HT-29 (cell line): ENCODE results near the gene CTSF. TPM values are rescaled to one million over a fixed set of nuclear protein-coding genes. Genes with fewer than 3 reads are reported as not detected.

Experiments used
- DNase-seq: peaks from one replicate; pipeline ENCODE4 v3.0.0-alpha.2; 2015; ENCODE audit warnings: low spot score
- small RNA-seq: library from RNA; depleted of rRNA; stranded (forward); fragments of <200 nt; gene quantifications from one replicate; pipeline ENCODE3, GENCODE V24; 2014
- total RNA-seq: library from RNA; depleted of rRNA; stranded (reverse); fragments of >200 nt; shearing (Covaris generic); gene quantifications from 2 replicates; pipeline ENCODE4 v1.2.3, GENCODE V29; 2014; rRNA removed

CTSF gene
- total RNA-seq, 1 experiment from 2014 or later = not detected

DNA sequence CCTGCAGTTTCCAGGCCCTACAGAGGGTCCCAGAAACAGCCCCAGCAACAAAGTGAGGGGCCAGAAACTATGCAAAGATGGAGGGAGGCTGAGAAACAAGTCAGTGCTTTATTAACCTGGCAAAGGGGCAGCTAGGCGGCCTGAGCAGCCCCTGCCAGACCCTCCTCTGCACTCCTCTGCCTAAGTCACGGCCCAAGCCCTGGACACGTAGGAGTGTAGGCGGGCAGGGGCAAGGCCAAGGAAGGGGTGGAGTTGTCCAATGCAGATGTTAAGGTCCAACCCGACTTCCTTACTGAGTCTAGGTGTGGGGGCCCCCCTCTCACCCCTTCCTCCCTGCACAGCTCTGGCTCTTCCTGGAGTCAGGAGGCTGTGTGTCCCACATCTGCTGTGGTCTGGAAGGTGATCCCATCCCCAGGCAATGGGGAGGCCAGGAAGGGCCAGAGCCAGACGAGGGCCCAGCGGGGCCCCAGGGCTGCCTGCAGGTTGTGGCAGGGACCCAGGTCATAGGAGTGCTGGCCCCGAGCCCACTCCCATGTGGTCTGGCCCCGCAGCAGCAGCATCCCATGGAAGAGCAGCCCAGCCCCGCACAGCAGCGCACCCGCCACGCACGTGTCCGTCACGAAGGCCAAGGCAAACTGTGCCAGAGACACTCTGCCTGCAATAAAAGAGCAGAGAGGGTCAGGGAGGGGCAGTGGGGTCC, 29.1 kb downstream of the CTSF start:
- no peak for DNase-seq

DNA sequence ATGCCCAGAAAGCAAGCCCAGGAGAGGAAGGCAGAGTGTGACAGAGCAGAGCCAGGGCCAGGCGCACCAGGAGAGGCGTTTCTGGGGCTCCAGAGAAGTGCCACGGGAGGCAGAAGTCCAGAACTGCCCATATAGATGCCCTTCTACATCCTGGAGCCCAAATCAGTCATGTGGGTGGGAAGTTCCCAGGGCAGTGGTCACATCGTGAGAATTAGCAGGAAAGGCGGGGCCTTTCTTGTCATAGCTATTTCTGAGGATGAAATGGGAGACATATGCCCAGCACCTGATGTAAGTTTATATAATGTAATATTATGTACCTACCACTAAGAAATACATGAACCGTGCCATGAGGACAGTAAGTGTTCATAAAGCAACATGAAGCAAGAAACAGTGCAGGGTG, 35.6 kb downstream of the CTSF start:
- DNase-seq = no peak

DNA sequence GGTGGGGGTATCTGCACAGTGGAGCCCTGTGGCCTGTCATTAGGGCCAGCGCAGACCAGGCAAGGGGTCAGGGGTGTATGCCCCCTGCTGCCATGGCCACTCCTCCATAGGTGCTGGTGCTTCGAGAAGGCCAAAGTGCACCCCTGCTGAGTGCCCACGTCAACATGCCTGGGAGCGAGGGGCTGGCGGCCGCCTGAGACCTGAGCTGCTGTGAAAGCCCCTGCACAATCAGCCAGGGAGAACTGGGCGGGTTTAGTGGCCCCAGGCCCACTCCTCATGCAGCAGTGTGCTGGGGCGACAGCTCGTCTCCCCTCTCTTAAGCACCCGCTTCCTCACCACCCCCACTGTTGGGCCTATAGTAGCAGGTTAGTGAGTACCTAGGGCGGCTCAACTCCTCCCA, 36.6 kb downstream of the CTSF start:
- DNase-seq = no peak

DNA sequence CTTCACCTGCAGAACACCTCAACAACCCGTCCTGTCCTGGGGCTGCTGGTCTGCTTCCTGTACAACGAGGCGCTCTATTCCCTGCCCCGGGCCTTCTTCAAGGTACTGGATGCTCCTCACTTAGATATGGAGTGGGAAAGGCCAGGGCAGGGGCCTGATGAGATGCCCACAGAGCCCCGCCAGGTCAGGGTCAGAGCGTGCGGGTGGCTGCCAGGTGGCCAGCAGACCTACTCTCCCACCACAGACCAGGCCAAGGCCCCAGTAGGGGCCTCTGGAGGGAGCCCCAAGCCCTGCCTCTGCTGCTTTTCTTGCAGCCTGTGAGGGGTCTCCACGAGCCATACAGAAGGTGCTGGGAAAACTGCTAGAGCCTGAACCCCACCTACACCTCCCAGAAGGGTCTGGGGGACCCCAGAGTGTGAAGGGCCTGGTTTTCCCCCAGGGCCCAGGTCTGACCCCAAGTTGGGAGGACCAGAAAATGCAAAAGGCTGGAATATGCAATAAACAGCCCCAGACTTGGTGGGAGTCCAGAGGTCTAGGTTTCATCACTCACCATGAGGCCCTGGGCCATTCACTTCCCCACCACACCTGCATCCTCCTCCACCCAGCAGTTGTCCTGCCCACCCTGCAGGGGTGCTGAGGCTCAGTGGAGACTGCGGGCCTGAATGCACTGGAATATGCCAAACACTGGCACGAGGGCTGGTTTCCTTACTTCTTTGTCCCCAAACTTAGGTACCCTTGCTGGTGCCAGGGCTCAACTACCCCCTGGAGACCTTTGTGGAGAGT, 37.3 kb downstream of the CTSF start:
- no peak for DNase-seq

DNA sequence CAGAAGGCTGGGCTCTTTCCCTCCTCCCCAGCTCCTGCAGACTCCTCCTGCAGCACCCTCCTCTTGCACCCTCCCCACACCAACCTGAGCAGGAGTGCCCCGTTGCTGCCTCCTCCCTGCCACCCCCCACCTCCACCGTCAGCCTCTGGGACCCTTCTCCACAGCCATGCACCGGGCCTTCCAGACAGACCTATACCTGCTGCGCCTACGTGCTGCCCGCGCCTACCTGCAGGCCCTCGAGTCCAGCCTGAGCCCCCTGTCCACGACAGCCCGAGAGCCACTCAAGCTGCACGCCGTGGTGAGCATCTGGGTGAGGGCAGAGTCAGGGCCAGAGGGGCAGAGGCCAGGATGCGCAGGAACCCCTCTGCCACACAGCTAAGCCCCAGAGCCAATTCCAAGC, 38.8 kb downstream of the CTSF start:
- DNase-seq = no peak

- DNase-seq = no peak
Measured at GRCh38 chr11:66529069-66529468, 39.3 kb downstream of the CTSF start.

- no peak for DNase-seq
Measured at GRCh38 chr11:66524304-66525040, 43.9 kb downstream of the CTSF start.

- no peak for DNase-seq
Measured at GRCh38 chr11:66523611-66524010, 44.8 kb downstream of the CTSF start.

Small RNA genes within 50 kb of the gene (small RNA-seq; reads per million reads assigned to genes)
- gene RNU4-39P = not detected

Other genes with a start within 250 kb of the CTSF start
- 18.8 and 21.0 TPM in 2 replicates for gene RIN1, start 232.2 kb downstream of the CTSF start, total RNA-seq
- 74.9 and 92.2 TPM in 2 replicates for gene BRMS1, start 223.5 kb downstream of the CTSF start, total RNA-seq
- gene B4GAT1, start 221.0 kb downstream of the CTSF start, total RNA-seq = 26.8 and 30.5 TPM in 2 replicates
- gene SLC29A2, start 196.8 kb downstream of the CTSF start, total RNA-seq = 40.3 and 44.9 TPM in 2 replicates
- not detected in 2 replicates for gene NPAS4, start 147.6 kb downstream of the CTSF start, total RNA-seq
- gene MRPL11, start 129.8 kb downstream of the CTSF start, total RNA-seq = 122 and 128 TPM in 2 replicates
- 15.9 and 17.9 TPM in 2 replicates for gene PELI3, start 101.7 kb downstream of the CTSF start, total RNA-seq
- gene DPP3, start 88.2 kb downstream of the CTSF start, total RNA-seq = 210 and 224 TPM in 2 replicates
- 39.7 and 41.4 TPM in 2 replicates for gene BBS1, start 58.0 kb downstream of the CTSF start, total RNA-seq
- gene ZDHHC24, start 22.6 kb downstream of the CTSF start, total RNA-seq = 28.1 and 35.0 TPM in 2 replicates
- not detected in 2 replicates for gene ACTN3, start 21.7 kb downstream of the CTSF start, total RNA-seq
- 0.79 and 1.3 TPM in 2 replicates for gene CCDC87, start 24.5 kb upstream of the CTSF start, total RNA-seq
- 43.5 and 45.5 TPM in 2 replicates for gene CCS, start 24.6 kb upstream of the CTSF start, total RNA-seq
- gene RBM14, start 48.0 kb upstream of the CTSF start, total RNA-seq = 94.0 and 95.6 TPM in 2 replicates
- 93.9 and 102 TPM in 2 replicates for gene RBM4, start 70.1 kb upstream of the CTSF start, total RNA-seq
- gene RBM4B, start 109.3 kb upstream of the CTSF start, total RNA-seq = 22.5 and 24.5 TPM in 2 replicates
- 28.4 and 30.9 TPM in 2 replicates for gene SPTBN2, start 160.6 kb upstream of the CTSF start, total RNA-seq